Measurements from ENCODE around the gene USP17L17.
"Not testable (repeated sequence)": the region's sequence is repeated elsewhere in the genome, so short reads cannot be mapped to it uniquely, and the experiment has no call there.

DNA sequence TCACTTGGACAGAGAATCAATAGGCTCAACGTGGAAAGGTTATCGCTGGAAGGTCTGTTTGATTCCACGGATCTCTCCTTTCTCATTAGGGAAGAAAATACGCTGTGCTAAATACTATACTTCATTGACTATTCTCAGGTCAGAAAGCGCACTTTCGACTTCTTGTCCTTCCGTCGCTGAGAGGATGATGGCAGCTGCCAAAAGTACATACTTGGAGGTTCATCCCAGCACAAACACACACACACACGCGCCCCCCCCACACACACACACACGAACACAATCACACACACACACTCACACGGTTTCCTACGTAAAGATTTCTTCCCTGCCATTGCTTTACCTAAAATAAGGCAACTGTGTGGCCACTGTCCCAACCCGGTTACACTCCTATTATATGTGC lies 29.0 kb upstream of the USP17L17 start:
- not testable (repeated sequence) for TF ChIP-seq POLR2A, POLR2AphosphoS5 (IDR thresholded peaks at IDR 0.05)

All from transverse colon (tissue), 3 donors.